HEK293 (cell line): ENCODE results near the gene RBPJL.

Experiments
- ZNF423 ChIP-seq: fragments of 450-650 bp; formaldehyde crosslinking; IDR thresholded peaks from 2 replicates; pipeline ENCODE4 v1.5.1; 2016; ENCODE audit warnings: missing biosample characterization, missing genetic modification characterization
- TF ChIP-seq, protein P1 (sequence below): fragments of 450-650 bp; formaldehyde crosslinking; IDR thresholded peaks from 2 replicates; pipeline ENCODE4 v1.5.1; 2017; ENCODE audit warnings: missing biosample characterization, missing genetic modification characterization

DNA sequence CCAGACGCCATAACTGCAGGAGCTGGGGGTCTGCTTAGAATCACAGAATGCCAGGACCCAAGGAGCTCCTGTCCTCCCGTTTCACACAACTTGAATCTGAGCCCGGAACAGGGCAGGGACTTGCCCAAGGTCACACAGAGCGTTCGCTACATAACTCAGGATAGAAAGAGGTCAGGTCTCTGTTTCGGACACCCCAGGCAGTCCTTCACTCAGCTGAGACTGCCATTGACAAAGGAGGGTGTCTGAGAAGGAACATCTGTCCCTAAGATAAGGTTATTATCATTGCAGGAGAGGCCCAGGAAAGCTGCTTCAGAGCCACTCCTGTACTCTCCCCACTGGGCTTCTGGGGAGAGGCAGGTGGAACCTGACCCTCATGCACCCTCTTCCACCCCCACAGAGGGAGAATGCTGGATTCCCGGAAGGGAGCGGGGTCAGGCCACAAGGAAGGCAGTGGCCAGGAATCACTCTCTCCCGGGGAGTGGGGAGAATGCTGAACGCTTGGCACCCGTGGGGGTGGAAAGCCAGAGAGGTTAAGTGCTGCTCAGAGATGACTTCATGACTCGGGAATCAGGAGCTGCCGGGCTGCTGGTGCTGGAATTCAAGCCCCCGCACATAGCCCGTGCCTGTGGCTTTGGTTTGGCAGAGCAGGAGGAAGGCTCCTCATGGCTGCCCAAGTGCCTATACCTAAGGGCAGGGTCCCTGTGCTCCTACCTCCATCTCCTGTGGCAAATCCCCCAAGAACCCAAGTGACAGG, 30.9 kb downstream of the RBPJL start:
- TF ChIP-seq, protein P1, sequence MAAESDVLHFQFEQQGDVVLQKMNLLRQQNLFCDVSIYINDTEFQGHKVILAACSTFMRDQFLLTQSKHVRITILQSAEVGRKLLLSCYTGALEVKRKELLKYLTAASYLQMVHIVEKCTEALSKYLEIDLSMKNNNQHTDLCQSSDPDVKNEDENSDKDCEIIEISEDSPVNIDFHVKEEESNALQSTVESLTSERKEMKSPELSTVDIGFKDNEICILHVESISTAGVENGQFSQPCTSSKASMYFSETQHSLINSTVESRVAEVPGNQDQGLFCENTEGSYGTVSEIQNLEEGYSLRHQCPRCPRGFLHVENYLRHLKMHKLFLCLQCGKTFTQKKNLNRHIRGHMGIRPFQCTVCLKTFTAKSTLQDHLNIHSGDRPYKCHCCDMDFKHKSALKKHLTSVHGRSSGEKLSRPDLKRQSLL = no peak
- TF ChIP-seq ZNF423 (tag by site-specific recombination) = no peak
